CD14-positive monocyte (primary cell): ENCODE data around the gene KAT5. TPM values are rescaled to one million over a fixed set of nuclear protein-coding genes. Genes with fewer than 3 reads are reported as not detected.

ENCODE experiments used
- DNase-seq, 3 donors: peaks; one replicate each; pipeline ENCODE4 v3.0.0-alpha.2; 2011 to 2022
- H2AFZ ChIP-seq: 2 replicates; pipeline ENCODE4 v1.6.0; 2012; ENCODE audit warnings: mild to moderate bottlenecking, low read depth, low read length, inconsistent platforms; ENCODE audit not compliant: insufficient read depth, poor library complexity, severe bottlenecking
- H3K27ac ChIP-seq, 2 donors: 1 replicate in 1 of 2; 2 replicates in 1 of 2; pipeline ENCODE4 v1.5.1; 2012 to 2013; ENCODE audit warnings: low read length in 2 of 2, control low read depth in 1 of 2, inconsistent platforms in 1 of 2, low read depth in 1 of 2, mild to moderate bottlenecking in 1 of 2
- H3K27me3 ChIP-seq, 2 donors: one replicate each; pipeline versions ENCODE4 v1.6.0 to v1.6.1; 2011 to 2013; ENCODE audit warnings: low read length in 2 of 2; ENCODE audit not compliant: control insufficient read depth in 2 of 2, insufficient read depth in 2 of 2
- H3K36me3 ChIP-seq, 2 donors: replicated peaks in 1 of 2; 1 replicate in 1 of 2; 2 replicates in 1 of 2; pipeline versions ENCODE4 v1.5.1 to v1.6.1; 2012 to 2013; ENCODE audit warnings: low read length in 2 of 2, control low read depth in 1 of 2, inconsistent platforms in 1 of 2, mild to moderate bottlenecking in 1 of 2; ENCODE audit not compliant: insufficient read depth in 2 of 2, control insufficient read depth in 1 of 2
- H3K4me1 ChIP-seq, 2 donors: 1 replicate in 1 of 2; 2 replicates in 1 of 2; pipeline versions ENCODE4 v1.5.1 to v1.6.1; 2012 to 2013; ENCODE audit warnings: low read length in 2 of 2, control low read depth in 1 of 2, inconsistent platforms in 1 of 2, mild to moderate bottlenecking in 1 of 2, moderate library complexity in 1 of 2; ENCODE audit not compliant: insufficient read depth in 2 of 2, control insufficient read depth in 1 of 2
- H3K4me2 ChIP-seq: replicated peaks from 2 replicates; pipeline ENCODE3; 2012; ENCODE audit warnings: low read length, moderate library complexity, mild to moderate bottlenecking; ENCODE audit not compliant: poor library complexity, severe bottlenecking; ENCODE audit errors: extremely low read depth
- H3K4me3 ChIP-seq, 3 experiments: fragments of 200-600 bp in 1 of 3; sonication (generic) in 1 of 3; replicated peaks in 1 of 3; 1 replicate in 2 of 3; 2 replicates in 1 of 3; pipeline ENCODE4 v1.5.1; 2011 to 2013; ENCODE audit warnings: low read length in 3 of 3, mild to moderate bottlenecking in 3 of 3, control low read depth in 2 of 3, low read depth in 2 of 3, inconsistent platforms in 1 of 3, moderate library complexity in 1 of 3
- H3K79me2 ChIP-seq: 2 replicates; pipeline ENCODE4 v1.6.0; 2012; ENCODE audit warnings: mild to moderate bottlenecking, control low read depth, inconsistent platforms, low read length, moderate library complexity; ENCODE audit not compliant: insufficient read depth
- H3K9ac ChIP-seq: 2 replicates; pipeline ENCODE4 v1.6.0; 2017; ENCODE audit warnings: low read length, mild to moderate bottlenecking; ENCODE audit not compliant: insufficient read depth, poor library complexity, severe bottlenecking
- H3K9me3 ChIP-seq, 2 donors: replicated peaks in 1 of 2; 1 replicate in 1 of 2; 2 replicates in 1 of 2; pipeline versions ENCODE4 v1.5.1 to v1.6.1; 2012 to 2013; ENCODE audit warnings: low read length in 2 of 2, control low read depth in 1 of 2; ENCODE audit not compliant: control insufficient read depth in 1 of 2, insufficient read depth in 1 of 2
- H4K20me1 ChIP-seq: 2 replicates; pipeline ENCODE4 v1.6.0; 2012; ENCODE audit warnings: mild to moderate bottlenecking, low read length, control low read depth, moderate library complexity; ENCODE audit not compliant: insufficient read depth
- H3K27ac Mint-ChIP-seq, 7 donors: one replicate each; pipeline ENCODE4 v1.8.0; 2020; ENCODE audit warnings: mild to moderate bottlenecking in 7 of 7, mixed read lengths in 7 of 7, moderate library complexity in 6 of 7, inconsistent platforms in 2 of 7
- H3K27me3 Mint-ChIP-seq, 3 donors: one replicate each; pipeline ENCODE4 v1.8.0; 2021 to 2022; ENCODE audit warnings: low read depth in 3 of 3, mild to moderate bottlenecking in 3 of 3, mixed read lengths in 3 of 3, moderate library complexity in 3 of 3, inconsistent platforms in 1 of 3
- H3K36me3 Mint-ChIP-seq, 2 donors: one replicate each; pipeline ENCODE4 v1.8.0; 2020; ENCODE audit warnings: mixed read lengths in 2 of 2, inconsistent platforms in 1 of 2, mild to moderate bottlenecking in 1 of 2
- H3K4me1 Mint-ChIP-seq: one replicate; pipeline ENCODE4 v1.8.0; 2020; ENCODE audit warnings: mild to moderate bottlenecking, mixed read lengths
- H3K4me3 Mint-ChIP-seq, 2 donors: one replicate each; pipeline ENCODE4 v1.8.0; 2020; ENCODE audit warnings: mild to moderate bottlenecking in 2 of 2, mixed read lengths in 2 of 2, moderate library complexity in 1 of 2
- H3K9me3 Mint-ChIP-seq, 7 donors: one replicate each; pipeline ENCODE4 v1.8.0; 2020 to 2022; ENCODE audit warnings: mixed read lengths in 7 of 7, mild to moderate bottlenecking in 6 of 7, moderate library complexity in 6 of 7, inconsistent platforms in 2 of 7
- WGBS: methylation state at CpG from one replicate; pipeline ENCODE4 v1.1.5; 2013; ENCODE audit warnings: missing lambda C conversion rate; ENCODE audit not compliant: insufficient coverage; 5-methylcytosine and 5-hydroxymethylcytosine counted together
- intact Hi-C, 2 donors: fragments of 100-400 bp; cut with micrococcal nuclease; formaldehyde crosslinking; loops; one replicate each; pipeline versions ENCODE4 v1.15.0 to v1.15.1; 2023
- polyA plus RNA-seq, 3 donors: library from polyadenylated mRNA; depleted of rRNA in 1 of 3; unstranded in 2 of 3; stranded (reverse) in 1 of 3; fragments of 300-500 nt in 2 of 3; fragments of >200 nt in 1 of 3; fragmentation: Illumina TruSeq in 2 of 3; gene quantifications; 1 replicate in 2 of 3; 2 replicates in 1 of 3; pipeline ENCODE4 v1.2.3, GENCODE V29; 2012 to 2021
- TF ChIP-seq, protein P1 (sequence below): fragments of 200-600 bp; IDR thresholded peaks from one replicate; pipeline ENCODE4 v1.8.0; 2022; ENCODE audit warnings: antibody characterized with exemption, mild to moderate bottlenecking

The KAT5 gene
- polyA plus RNA-seq, 3 donors = 32.5 to 48.7 (median 33.1) TPM

DNA sequence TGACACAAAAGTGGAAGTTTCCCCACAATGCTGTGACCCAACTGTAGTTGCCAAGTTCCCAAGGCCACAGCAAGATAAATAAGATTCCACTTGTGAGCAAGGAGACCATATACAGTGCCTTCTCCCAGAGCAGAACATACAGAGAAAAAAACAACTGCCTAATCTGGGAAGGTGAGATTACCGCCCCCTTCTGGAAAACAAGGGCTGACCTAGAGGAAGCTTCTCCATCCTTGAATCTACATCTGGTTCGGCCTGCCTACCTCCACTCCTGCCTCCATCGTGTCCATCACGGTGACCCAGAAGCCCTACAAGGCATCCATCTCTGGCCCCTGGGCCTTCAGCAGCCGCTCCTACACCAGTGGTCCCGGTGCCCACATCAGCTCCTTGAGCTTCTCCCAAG lies 14.6 kb downstream of the KAT5 start:
- WGBS = 83% methylated on average over 5 of the region's 6 CpGs
- peaks cover 3% of the 10 kb centered on the region for H3K4me1 Mint-ChIP-seq

GRCh38 chr11:65727865-65728264 lies 15.8 kb downstream of the KAT5 start:
- H3K27ac ChIP-seq = no peak overlapping the region
- WGBS = 88% methylated on average over 12 of the region's 15 CpGs
- H2AFZ ChIP-seq = no peak overlapping the region
- H3K9me3 ChIP-seq = no peaks in the 10 kb centered on the region
- Mint-ChIP-seq H3K9me3 (peaks cover 0 to 10% (median 4%) of the 10 kb centered on the region in 7 donors), H3K27me3 (peaks cover 0 to 9% (median under 1%) of the 10 kb centered on the region in 3 donors), H3K36me3 (peaks cover 0 to 2% of the 10 kb centered on the region in 2 donors), H3K4me1 (peaks cover 3% of the 10 kb centered on the region), H3K4me3 (no peak overlapping the region), H3K27ac (peak overlapping the region in 1 of 7 donors; percentile 30)
- no peak overlapping the region for H3K4me3 ChIP-seq
- no peaks in the 10 kb centered on the region for H4K20me1 ChIP-seq
- H3K9ac ChIP-seq = no peak overlapping the region
- no peak for DNase-seq
- TF ChIP-seq, protein P1, sequence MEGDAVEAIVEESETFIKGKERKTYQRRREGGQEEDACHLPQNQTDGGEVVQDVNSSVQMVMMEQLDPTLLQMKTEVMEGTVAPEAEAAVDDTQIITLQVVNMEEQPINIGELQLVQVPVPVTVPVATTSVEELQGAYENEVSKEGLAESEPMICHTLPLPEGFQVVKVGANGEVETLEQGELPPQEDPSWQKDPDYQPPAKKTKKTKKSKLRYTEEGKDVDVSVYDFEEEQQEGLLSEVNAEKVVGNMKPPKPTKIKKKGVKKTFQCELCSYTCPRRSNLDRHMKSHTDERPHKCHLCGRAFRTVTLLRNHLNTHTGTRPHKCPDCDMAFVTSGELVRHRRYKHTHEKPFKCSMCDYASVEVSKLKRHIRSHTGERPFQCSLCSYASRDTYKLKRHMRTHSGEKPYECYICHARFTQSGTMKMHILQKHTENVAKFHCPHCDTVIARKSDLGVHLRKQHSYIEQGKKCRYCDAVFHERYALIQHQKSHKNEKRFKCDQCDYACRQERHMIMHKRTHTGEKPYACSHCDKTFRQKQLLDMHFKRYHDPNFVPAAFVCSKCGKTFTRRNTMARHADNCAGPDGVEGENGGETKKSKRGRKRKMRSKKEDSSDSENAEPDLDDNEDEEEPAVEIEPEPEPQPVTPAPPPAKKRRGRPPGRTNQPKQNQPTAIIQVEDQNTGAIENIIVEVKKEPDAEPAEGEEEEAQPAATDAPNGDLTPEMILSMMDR = no peak
- intact Hi-C loops = no loop called here
- H3K4me1 ChIP-seq = no peaks in the 10 kb centered on the region
- no peaks in the 10 kb centered on the region for H3K27me3 ChIP-seq
- no peak overlapping the region for H3K4me2 ChIP-seq
- H3K36me3 ChIP-seq = no peaks in the 10 kb centered on the region
- H3K79me2 ChIP-seq = no peaks in the 10 kb centered on the region

More for the DNA sequence above, 14.6 kb downstream of the KAT5 start:
- DNase-seq = no peak
- Histone ChIP-seq H3K27me3 (no peaks in the 10 kb centered on the region), H2AFZ (no peak overlapping the region), H3K9me3 (no peaks in the 10 kb centered on the region), H3K9ac (no peak overlapping the region), H3K79me2 (no peaks in the 10 kb centered on the region), H4K20me1 (no peaks in the 10 kb centered on the region), H3K4me2 (no peak overlapping the region), H3K36me3 (no peaks in the 10 kb centered on the region), H3K4me3 (no peak overlapping the region), H3K4me1 (no peaks in the 10 kb centered on the region), H3K27ac (no peak overlapping the region)
- TF ChIP-seq, protein P1 = no peak
- peaks cover 0 to 4% (median 0%) of the 10 kb centered on the region in 3 donors for H3K27me3 Mint-ChIP-seq
- H3K4me3 Mint-ChIP-seq = no peak overlapping the region
- intact Hi-C loops = no loop called here
- H3K27ac Mint-ChIP-seq = no peak overlapping the region
- H3K36me3 Mint-ChIP-seq = no peaks in the 10 kb centered on the region
- peaks cover 0 to 3% (median under 1%) of the 10 kb centered on the region in 7 donors for H3K9me3 Mint-ChIP-seq
